ENCODE results near the gene TIAM2.
"Not testable (repeated sequence)": the region's sequence is repeated elsewhere in the genome, so short reads cannot be mapped to it uniquely, and the experiment has no call there.

TIAM2 gene

GRCh38 chr6:155010940-155011339, 15.8 kb downstream of the TIAM2 start:
- no peak overlapping the region for H3K4me3 ChIP-seq (ENCODE audit: severe bottlenecking)
- no peaks in the 10 kb centered on the region for H3K9me3 ChIP-seq (ENCODE audit: severe bottlenecking)
- H3K36me3 ChIP-seq (ENCODE audit: low read depth): no peaks in the 10 kb centered on the region
- ATAC-seq (ENCODE audit: low read depth): no peak
- no peak for DNase-seq (ENCODE audit: low spot score)
- no peaks in the 10 kb centered on the region for H3K4me1 ChIP-seq (ENCODE audit: insufficient read depth, poor library complexity, severe bottlenecking)
- H3K27ac ChIP-seq (ENCODE audit: poor library complexity, severe bottlenecking): no peak overlapping the region
- no peaks in the 10 kb centered on the region for H3K27me3 ChIP-seq (ENCODE audit: insufficient read depth, poor library complexity, severe bottlenecking)
- TF ChIP-seq, protein P1, sequence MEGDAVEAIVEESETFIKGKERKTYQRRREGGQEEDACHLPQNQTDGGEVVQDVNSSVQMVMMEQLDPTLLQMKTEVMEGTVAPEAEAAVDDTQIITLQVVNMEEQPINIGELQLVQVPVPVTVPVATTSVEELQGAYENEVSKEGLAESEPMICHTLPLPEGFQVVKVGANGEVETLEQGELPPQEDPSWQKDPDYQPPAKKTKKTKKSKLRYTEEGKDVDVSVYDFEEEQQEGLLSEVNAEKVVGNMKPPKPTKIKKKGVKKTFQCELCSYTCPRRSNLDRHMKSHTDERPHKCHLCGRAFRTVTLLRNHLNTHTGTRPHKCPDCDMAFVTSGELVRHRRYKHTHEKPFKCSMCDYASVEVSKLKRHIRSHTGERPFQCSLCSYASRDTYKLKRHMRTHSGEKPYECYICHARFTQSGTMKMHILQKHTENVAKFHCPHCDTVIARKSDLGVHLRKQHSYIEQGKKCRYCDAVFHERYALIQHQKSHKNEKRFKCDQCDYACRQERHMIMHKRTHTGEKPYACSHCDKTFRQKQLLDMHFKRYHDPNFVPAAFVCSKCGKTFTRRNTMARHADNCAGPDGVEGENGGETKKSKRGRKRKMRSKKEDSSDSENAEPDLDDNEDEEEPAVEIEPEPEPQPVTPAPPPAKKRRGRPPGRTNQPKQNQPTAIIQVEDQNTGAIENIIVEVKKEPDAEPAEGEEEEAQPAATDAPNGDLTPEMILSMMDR (IDR thresholded peaks at IDR 0.05; ENCODE audit: poor library complexity, severe bottlenecking): no peak

GRCh38 chr6:155011809-155012291, 16.7 kb downstream of the TIAM2 start:
- no peaks in the 10 kb centered on the region for H3K27me3 ChIP-seq (ENCODE audit: insufficient read depth, poor library complexity, severe bottlenecking)
- no peak for ATAC-seq (ENCODE audit: low read depth)

GRCh38 chr6:155013457-155013876, 18.4 kb downstream of the TIAM2 start:
- H3K4me3 ChIP-seq (ENCODE audit: severe bottlenecking): no peak overlapping the region
- DNase-seq (ENCODE audit: low spot score): no peak
- no peak for ATAC-seq (ENCODE audit: low read depth)
- H3K9me3 ChIP-seq (ENCODE audit: severe bottlenecking): no peaks in the 10 kb centered on the region
- H3K27ac ChIP-seq (ENCODE audit: poor library complexity, severe bottlenecking): no peak overlapping the region
- TF ChIP-seq, protein P1 (IDR thresholded peaks at IDR 0.05; ENCODE audit: poor library complexity, severe bottlenecking): no peak
- H3K36me3 ChIP-seq (ENCODE audit: low read depth): no peaks in the 10 kb centered on the region
- H3K27me3 ChIP-seq (ENCODE audit: insufficient read depth, poor library complexity, severe bottlenecking): no peaks in the 10 kb centered on the region
- no peaks in the 10 kb centered on the region for H3K4me1 ChIP-seq (ENCODE audit: insufficient read depth, poor library complexity, severe bottlenecking)

More at GRCh38 chr6:155011809-155012291, 16.7 kb downstream of the TIAM2 start:
- no peak for DNase-seq (ENCODE audit: low spot score)
- H3K4me1 ChIP-seq (ENCODE audit: insufficient read depth, poor library complexity, severe bottlenecking): no peaks in the 10 kb centered on the region
- TF ChIP-seq, protein P1 (IDR thresholded peaks at IDR 0.05; ENCODE audit: poor library complexity, severe bottlenecking): no peak
- H3K27ac ChIP-seq (ENCODE audit: poor library complexity, severe bottlenecking): no peak overlapping the region
- H3K36me3 ChIP-seq (ENCODE audit: low read depth): no peaks in the 10 kb centered on the region
- H3K4me3 ChIP-seq (ENCODE audit: severe bottlenecking): no peak overlapping the region
- no peaks in the 10 kb centered on the region for H3K9me3 ChIP-seq (ENCODE audit: severe bottlenecking)

DNA sequence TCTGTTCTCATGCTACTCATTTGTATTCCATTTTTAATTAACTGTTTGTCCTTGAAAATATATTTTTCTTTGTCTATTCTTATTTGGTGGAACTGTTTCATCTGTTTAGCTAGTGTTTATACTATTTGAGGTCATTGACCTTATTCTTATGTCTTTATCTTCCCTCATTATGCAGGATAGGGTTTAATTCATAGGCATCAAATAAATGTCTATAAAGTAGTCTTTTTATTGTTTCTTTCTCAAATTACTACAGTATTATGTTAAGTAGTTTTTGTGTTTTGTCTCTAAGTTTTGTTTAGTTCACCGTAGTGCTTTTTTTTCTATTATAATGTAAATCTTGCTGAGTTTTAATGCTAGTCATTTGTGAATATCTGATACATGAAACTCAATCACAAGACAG, 19.0 kb downstream of the TIAM2 start:
- Histone ChIP-seq H3K27ac (ENCODE audit: poor library complexity, severe bottlenecking) (no peak overlapping the region), H3K9me3 (ENCODE audit: severe bottlenecking) (no peaks in the 10 kb centered on the region), H3K4me1 (ENCODE audit: insufficient read depth, poor library complexity, severe bottlenecking) (no peaks in the 10 kb centered on the region), H3K27me3 (ENCODE audit: insufficient read depth, poor library complexity, severe bottlenecking) (no peaks in the 10 kb centered on the region), H3K4me3 (ENCODE audit: severe bottlenecking) (no peak overlapping the region), H3K36me3 (ENCODE audit: low read depth) (no peaks in the 10 kb centered on the region)
- TF ChIP-seq, protein P1 (IDR thresholded peaks at IDR 0.05; ENCODE audit: poor library complexity, severe bottlenecking): no peak
- DNase-seq (ENCODE audit: low spot score) (no peak), ATAC-seq (ENCODE audit: low read depth) (no peak)

DNA sequence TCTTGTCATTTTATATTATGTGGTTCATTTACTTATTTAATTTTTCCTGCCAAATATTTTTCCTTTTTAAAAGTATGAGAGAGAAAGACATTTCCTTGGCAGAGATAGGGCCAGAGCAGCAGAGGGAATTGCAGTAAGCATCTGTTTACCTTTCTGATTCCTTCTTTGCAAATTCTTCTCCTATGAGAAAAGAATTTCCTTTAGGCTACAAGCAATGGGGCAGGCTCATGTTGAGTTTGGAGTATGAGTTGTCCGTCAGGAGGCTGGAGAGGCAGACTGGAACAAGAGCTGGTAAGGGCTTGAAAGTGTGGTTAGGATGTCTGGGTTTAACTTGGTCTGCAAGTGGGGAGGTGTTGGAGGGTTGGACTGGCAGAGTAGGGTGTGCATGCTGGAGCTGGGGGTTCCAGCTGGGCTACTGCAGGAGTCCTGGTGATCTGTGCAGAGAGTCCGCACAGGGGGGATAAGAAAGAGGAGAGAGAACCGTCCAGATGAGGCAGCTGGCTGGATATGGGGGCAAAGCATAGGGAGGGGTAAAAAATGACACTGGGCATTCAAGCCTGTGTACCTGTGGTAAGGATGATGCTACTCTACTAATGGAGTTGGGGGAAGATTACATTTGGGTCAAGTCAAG, 19.7 kb downstream of the TIAM2 start:
- Histone ChIP-seq H3K27ac (ENCODE audit: poor library complexity, severe bottlenecking) (no peak overlapping the region), H3K27me3 (ENCODE audit: insufficient read depth, poor library complexity, severe bottlenecking) (no peaks in the 10 kb centered on the region), H3K4me1 (ENCODE audit: insufficient read depth, poor library complexity, severe bottlenecking) (no peaks in the 10 kb centered on the region), H3K36me3 (ENCODE audit: low read depth) (no peaks in the 10 kb centered on the region), H3K9me3 (ENCODE audit: severe bottlenecking) (no peaks in the 10 kb centered on the region), H3K4me3 (ENCODE audit: severe bottlenecking) (no peak overlapping the region)
- TF ChIP-seq, protein P1 (IDR thresholded peaks at IDR 0.05; ENCODE audit: poor library complexity, severe bottlenecking): no peak
- ATAC-seq (ENCODE audit: low read depth) (no peak; the same call in 2 of the 3 replicates), DNase-seq (ENCODE audit: low spot score) (no peak)

DNA sequence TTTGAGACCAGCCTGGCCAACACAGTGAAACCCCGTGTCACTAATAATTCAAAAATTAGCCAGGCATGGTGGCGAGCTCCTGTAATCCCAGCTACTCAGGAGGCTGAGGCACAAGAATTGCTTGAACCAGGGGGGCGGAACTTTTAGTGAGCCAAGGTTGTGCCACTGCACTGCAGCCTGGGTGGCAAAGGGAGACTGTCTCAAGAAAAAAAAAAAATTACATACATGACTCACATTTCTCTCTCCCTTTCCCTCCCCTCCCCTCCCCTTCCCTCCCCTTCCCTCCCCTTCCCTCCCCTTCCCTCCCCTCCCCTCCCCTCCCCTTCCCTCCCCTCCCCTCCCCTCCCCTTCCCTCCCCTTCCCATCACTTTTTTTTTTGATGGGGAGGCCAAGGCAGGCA, 23.3 kb downstream of the TIAM2 start:
- not testable (repeated sequence) for H3K4me3 ChIP-seq (ENCODE audit: severe bottlenecking); DNase-seq (ENCODE audit: low spot score); H3K9me3 ChIP-seq (ENCODE audit: severe bottlenecking); H3K27ac ChIP-seq (ENCODE audit: poor library complexity, severe bottlenecking); H3K27me3 ChIP-seq (ENCODE audit: insufficient read depth, poor library complexity, severe bottlenecking); H3K36me3 ChIP-seq (ENCODE audit: low read depth); ATAC-seq (ENCODE audit: low read depth); H3K4me1 ChIP-seq (ENCODE audit: insufficient read depth, poor library complexity, severe bottlenecking)
